ENCODE results near the gene RBL2.

Gene RBL2

DNA sequence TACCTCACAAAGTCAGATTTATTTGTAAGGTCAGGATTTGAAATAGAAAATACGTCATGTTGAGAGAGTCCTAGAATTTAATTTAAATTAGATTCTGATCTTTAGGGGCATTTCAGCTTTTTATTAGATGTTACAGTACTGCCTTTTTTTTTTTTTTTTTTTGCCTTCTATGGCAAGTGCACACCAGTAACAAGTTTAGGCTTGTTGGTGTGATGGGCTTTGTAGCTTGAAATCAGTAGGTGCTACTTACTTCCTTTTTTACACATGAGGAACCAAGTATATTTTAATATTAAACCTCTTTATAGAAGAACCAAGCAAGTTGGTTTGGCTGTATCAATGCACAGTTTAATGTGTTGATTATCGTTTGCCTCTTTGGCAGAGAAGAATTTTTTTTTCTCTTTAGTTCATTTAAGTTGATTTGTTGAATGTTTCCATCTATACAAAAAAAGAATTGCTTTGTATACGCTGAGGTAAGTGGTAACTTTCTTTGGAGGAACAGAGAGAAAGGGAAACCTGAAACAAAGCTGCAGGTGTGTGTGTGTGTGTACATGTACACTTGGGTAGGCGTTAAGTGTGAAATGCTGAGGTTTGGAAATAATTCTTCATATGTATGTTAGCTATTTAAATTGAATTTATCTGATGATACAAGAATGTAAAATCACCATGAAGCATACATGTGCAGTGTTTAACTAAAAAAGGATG lies 15.7 kb downstream of the RBL2 start:
- DNase-seq = no peak

- DNase-seq = no peak
Measured at GRCh38 chr16:53453928-53454327, 19.7 kb downstream of the RBL2 start.

DNA sequence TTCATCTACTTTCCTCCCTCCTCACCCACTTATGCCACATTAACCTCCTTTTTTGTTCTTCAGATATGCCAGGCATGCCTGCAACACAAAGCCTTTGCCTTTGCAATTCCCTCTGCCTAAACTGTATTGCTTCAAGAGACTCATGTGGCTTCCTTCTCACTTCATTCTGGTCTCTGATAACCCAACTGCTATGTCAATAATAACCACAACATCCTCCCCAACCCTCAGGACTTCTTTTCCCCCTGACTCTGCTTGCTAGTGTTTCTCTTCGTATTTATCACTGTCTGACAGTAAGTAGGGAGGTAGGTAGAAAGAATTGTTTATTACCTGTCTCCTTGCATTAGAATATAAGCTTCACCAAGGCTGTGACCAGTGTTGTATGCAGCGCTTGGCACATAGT lies 22.4 kb downstream of the RBL2 start:
- DNase-seq = no peak

- no peak for DNase-seq
Measured at GRCh38 chr16:53457670-53458069, 23.4 kb downstream of the RBL2 start.

- no peak for DNase-seq
Measured at GRCh38 chr16:53458635-53459034, 24.4 kb downstream of the RBL2 start.

GRCh38 chr16:53465606-53466280 lies 31.5 kb downstream of the RBL2 start:
- DNase-seq = peak; percentile 69

GRCh38 chr16:53476867-53477266 lies 42.6 kb downstream of the RBL2 start:
- DNase-seq = no peak

DNA sequence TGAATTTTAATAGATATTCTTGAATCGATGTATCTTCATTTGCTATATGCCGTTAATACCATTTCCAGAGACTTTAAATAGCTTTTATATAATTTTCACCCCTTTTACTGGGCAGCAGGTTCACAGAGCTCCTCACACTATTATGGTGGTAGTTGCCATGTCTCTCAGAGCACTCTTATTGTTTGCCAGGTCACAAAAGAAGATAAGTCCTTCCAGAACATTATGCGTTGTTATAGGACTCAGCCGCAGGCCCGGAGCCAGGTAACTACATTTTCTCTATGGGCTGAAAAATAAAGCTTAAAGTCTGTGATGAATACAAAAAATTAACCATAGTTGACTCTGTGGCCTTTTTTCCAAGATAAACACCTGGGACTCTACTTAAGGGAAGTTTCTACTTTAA lies 44.7 kb downstream of the RBL2 start:
- no peak for DNase-seq

- DNase-seq = no peak
Measured at GRCh38 chr16:53480394-53480793, 46.1 kb downstream of the RBL2 start.

GRCh38 chr16:53482123-53482522 lies 47.9 kb downstream of the RBL2 start:
- DNase-seq = no peak

- DNase-seq = no peak
Measured at GRCh38 chr16:53484542-53484941, 50.3 kb downstream of the RBL2 start.

DNA sequence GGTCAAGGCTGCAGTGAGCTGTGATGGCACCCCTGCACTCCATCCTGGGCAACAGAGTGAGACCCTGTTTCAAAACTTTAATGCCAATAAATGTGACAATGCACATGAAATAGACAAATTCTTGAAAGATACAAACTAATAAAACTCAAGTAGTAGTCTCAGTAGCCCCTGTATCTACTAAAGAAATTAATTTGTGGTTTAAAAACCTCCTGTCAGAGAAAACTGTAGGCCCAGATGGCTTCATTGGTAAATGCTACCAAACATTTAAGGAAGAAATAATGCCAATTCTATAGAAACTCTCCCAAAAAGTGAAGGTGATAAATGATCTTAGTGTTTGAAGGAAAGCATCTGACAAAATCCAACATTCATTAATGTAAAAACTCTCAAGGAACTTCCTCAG lies 52.0 kb downstream of the RBL2 start:
- DNase-seq = no peak

DNA sequence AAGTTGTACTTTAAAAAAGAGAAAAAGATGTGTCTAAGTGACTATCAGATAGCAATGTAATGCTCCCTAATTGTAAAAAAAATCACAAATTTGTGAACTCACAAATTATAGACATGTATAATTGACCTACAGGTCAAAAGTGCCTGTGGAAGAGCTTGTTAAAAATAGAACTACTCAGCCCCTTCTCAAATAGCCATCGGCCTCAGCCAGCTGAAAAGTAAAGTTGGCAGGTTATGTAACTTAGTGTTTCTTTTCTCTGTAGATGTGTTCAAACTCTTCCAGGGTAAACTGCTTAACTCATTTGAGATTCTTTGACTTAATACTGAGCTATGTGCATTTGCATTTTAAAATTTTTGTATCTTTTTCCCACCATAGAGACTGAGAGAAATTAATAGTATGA lies 55.5 kb downstream of the RBL2 start:
- DNase-seq = no peak

GRCh38 chr16:53492503-53492902 lies 58.2 kb downstream of the RBL2 start:
- DNase-seq = no peak

DNA sequence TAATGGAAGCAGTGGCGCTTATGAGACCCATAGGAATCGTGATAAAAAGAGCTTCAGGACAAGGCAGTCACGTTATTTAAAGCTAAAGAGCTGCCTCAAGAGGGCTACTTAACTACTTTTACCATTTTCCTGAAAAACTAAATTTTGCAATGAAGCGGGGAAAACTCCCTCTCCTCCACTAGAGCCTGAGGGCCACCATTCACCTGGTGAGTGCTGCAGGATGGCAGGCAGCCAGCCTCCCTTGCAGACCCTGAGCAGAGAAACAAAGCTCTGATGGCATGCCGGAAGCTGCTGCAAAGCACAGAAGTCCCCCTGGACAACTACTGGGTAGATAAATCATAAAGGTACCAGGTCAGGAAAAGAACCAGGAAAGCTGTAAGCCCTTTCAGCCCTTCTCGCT lies 60.4 kb downstream of the RBL2 start:
- no peak for DNase-seq

GRCh38 chr16:53495325-53495724 lies 61.1 kb downstream of the RBL2 start:
- no peak for DNase-seq

DNA sequence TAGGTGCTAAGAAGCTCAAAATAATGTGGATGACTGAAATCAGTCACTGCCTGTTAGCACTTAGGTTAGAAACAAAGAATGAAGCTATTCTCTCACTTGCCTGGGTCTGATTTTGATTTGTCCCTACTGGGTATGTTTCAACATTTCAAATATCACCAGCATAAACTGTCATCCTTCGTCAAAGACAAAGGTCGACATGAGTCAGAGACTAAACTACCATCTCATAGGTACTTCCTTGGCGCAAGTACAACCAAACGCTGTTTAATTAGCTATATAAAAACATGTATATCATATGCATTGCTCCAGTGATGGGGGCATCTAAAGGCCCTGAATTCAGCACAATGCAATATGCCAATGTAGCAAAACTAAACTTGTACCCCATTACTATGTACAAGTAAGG lies 64.7 kb downstream of the RBL2 start:
- no peak for DNase-seq

DNA sequence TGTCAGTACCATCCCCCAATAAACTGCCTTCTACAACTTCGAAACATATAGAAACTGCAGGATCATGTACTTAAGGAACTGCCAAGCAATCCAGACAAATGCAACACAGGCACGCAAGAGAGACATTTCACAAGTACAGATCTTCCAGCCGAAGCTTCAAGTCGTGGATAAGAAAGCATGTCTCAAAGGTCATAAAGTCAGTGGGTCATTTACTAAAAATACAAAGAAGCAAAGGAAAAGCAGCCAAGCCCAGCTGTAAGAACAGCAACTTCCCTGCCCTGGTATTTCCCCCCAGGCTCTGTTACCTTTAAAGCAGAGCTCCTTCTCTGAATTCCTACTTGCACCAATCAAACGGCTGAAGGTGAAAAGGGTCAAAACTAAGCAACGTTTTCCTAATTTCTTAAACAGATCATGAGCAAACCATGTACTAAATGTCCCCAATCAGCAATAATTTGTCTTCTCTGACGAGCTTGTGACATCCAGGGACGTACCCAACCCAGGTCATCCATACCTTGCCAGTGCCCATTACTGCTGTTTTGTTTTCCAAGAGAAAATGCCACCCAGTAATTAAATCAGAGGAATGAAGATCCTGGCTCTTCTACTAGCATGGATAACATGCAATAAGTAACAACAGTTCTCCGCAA lies 67.1 kb downstream of the RBL2 start:
- DNase-seq = no peak

GRCh38 chr16:53502331-53503269 lies 68.3 kb downstream of the RBL2 start, which contains the start of gene AKTIP:
AKTIP (minus strand) TSS chr16:53503209; CDS start chr16:53500259, 2,950 bp downstream.
- peak; percentile 40 for DNase-seq

DNA sequence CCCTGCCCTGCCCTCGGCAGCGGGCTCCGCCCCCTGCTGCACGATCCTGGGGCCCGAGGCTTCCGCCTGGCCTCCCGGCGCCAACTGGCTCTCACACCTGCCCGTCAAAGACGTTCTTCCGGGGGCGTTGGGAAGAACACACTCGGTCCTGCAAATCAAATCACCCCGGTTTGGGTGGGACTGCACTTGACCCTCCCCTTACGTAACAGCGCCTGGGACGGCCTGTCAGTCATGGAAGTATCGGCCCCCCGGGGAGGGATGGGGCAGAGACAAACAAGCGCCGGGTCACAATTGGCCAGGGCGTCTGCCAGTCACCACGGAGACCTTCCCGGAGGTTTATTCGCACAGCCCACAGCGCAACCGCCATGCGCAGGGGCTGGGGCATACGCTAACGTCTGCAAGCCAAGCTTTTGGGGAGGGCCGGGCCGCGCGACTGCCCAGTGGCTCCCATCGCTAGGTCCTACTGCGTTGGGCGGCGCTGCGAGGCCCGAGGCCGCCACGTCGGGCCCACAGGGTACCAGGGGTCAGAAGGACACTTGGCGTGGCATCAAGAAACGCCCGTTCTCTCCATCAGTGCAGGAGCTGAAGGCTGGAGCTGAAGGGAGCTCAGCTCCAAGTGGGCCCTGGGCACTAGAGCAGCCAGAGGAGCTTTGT lies 69.1 kb downstream of the RBL2 start:
- peak; percentile 100 for DNase-seq

- DNase-seq = peak; percentile 74
Measured at GRCh38 chr16:53503991-53504663, 69.9 kb downstream of the RBL2 start.

GRCh38 chr16:53504665-53505064 lies 70.4 kb downstream of the RBL2 start:
- peak; percentile 73 for DNase-seq
